H9 (cell line): ENCODE results near the gene CHMP3. TPM values are rescaled to one million over a fixed set of nuclear protein-coding genes. Genes with fewer than 3 reads are reported as not detected.
"Not testable (repeated sequence)": the region's sequence is repeated elsewhere in the genome, so short reads cannot be mapped to it uniquely, and the experiment has no call there.

Experiments used
- DNase-seq: peaks from one replicate; pipeline ENCODE4 v3.0.0-alpha.2; 2017
- H2AFZ ChIP-seq: one replicate; pipeline ENCODE4 v1.6.1; 2013; ENCODE audit warnings: mild to moderate bottlenecking, low read length, control low read depth, moderate library complexity
- H2AK5ac ChIP-seq: 2 replicates; pipeline ENCODE4 v1.6.1; 2013; ENCODE audit warnings: low read length, control low read depth, mixed read lengths; ENCODE audit not compliant: insufficient read length
- H2BK120ac ChIP-seq: one replicate; pipeline ENCODE4 v1.6.1; 2013; ENCODE audit warnings: low read depth, mild to moderate bottlenecking, low read length, control low read depth, inconsistent platforms; ENCODE audit not compliant: poor library complexity, severe bottlenecking
- H2BK12ac ChIP-seq: 2 replicates; pipeline ENCODE4 v1.6.1; 2013; ENCODE audit warnings: low read length, control low read depth, mixed read lengths, low read depth; ENCODE audit not compliant: insufficient read length
- H2BK15ac ChIP-seq: 2 replicates; pipeline ENCODE4 v1.6.1; 2013; ENCODE audit warnings: low read depth, low read length, control low read depth
- H2BK20ac ChIP-seq: one replicate; pipeline ENCODE4 v1.6.1; 2013; ENCODE audit warnings: low read depth, mild to moderate bottlenecking, low read length, control low read depth, inconsistent platforms; ENCODE audit not compliant: poor library complexity, severe bottlenecking
- H2BK5ac ChIP-seq: 2 replicates; pipeline ENCODE4 v1.6.1; 2013; ENCODE audit warnings: low read length, control low read depth, mixed read lengths; ENCODE audit not compliant: insufficient read length
- H3K14ac ChIP-seq: 2 replicates; pipeline ENCODE4 v1.6.1; 2013; ENCODE audit warnings: low read length, control low read depth; ENCODE audit not compliant: insufficient read depth
- H3K18ac ChIP-seq: 2 replicates; pipeline ENCODE4 v1.6.1; 2013; ENCODE audit warnings: low read depth, mild to moderate bottlenecking, mixed read lengths, low read length, control low read depth; ENCODE audit not compliant: insufficient read length
- H3K23ac ChIP-seq: 2 replicates; pipeline ENCODE4 v1.6.1; 2013; ENCODE audit warnings: low read length, control low read depth, mixed read lengths, low read depth; ENCODE audit not compliant: insufficient read length
- H3K23me2 ChIP-seq: 2 replicates; pipeline ENCODE4 v1.6.1; 2013; ENCODE audit warnings: low read depth, mild to moderate bottlenecking, mixed read lengths, low read length, control low read depth; ENCODE audit not compliant: insufficient read length, poor library complexity, severe bottlenecking
- H3K27ac ChIP-seq: 2 replicates; pipeline ENCODE4 v1.5.1; 2013; ENCODE audit warnings: low read length, control low read depth, mixed read lengths, low read depth; ENCODE audit not compliant: insufficient read length
- H3K27me3 ChIP-seq: 2 replicates; pipeline ENCODE4 v1.6.1; 2013; ENCODE audit warnings: low read length, control low read depth, inconsistent platforms; ENCODE audit not compliant: insufficient read depth
- H3K4ac ChIP-seq: 2 replicates; pipeline ENCODE4 v1.6.1; 2013; ENCODE audit warnings: low read depth, mild to moderate bottlenecking, control low read depth, inconsistent platforms, low read length, moderate library complexity
- H3K4me1 ChIP-seq: 2 replicates; pipeline ENCODE4 v1.6.1; 2013; ENCODE audit warnings: low read length, control low read depth, inconsistent platforms; ENCODE audit not compliant: insufficient read depth
- H3K4me2 ChIP-seq: 2 replicates; pipeline ENCODE4 v1.6.1; 2013; ENCODE audit warnings: low read length, control low read depth, mixed read lengths; ENCODE audit not compliant: insufficient read length, insufficient read depth
- H3K56ac ChIP-seq: 2 replicates; pipeline ENCODE4 v1.6.1; 2013; ENCODE audit warnings: low read depth, mild to moderate bottlenecking, mixed read lengths, low read length, control low read depth; ENCODE audit not compliant: insufficient read length
- H3K79me1 ChIP-seq: 2 replicates; pipeline ENCODE4 v1.6.1; 2013; ENCODE audit warnings: low read depth, mild to moderate bottlenecking, moderate library complexity, low read length, control low read depth, inconsistent platforms; ENCODE audit not compliant: insufficient read depth, poor library complexity, severe bottlenecking
- H3K79me2 ChIP-seq: 2 replicates; pipeline ENCODE4 v1.6.1; 2013; ENCODE audit warnings: low read length, control low read depth, inconsistent platforms; ENCODE audit not compliant: insufficient read depth
- H3K9ac ChIP-seq: 2 replicates; pipeline ENCODE4 v1.6.1; 2013; ENCODE audit warnings: low read length, control low read depth, mixed read lengths; ENCODE audit not compliant: insufficient read length; ENCODE audit errors: extremely low read depth
- H3K9me3 ChIP-seq: one replicate; pipeline ENCODE4 v1.6.1; 2013; ENCODE audit warnings: low read depth, low read length, inconsistent platforms; ENCODE audit not compliant: control insufficient read depth
- H3T11ph ChIP-seq: one replicate; pipeline ENCODE4 v1.6.1; 2013; ENCODE audit warnings: mild to moderate bottlenecking, low read length, control low read depth, inconsistent platforms
- H4K20me1 ChIP-seq: one replicate; pipeline ENCODE4 v1.6.1; 2013; ENCODE audit not compliant: control insufficient read depth, insufficient read length, insufficient read depth
- H4K5ac ChIP-seq: 2 replicates; pipeline ENCODE4 v1.6.1; 2013; ENCODE audit warnings: low read depth, mild to moderate bottlenecking, mixed read lengths, low read length, control low read depth; ENCODE audit not compliant: insufficient read length
- H4K8ac ChIP-seq: replicated peaks from 2 replicates; pipeline ENCODE4 v1.6.1; 2013; ENCODE audit warnings: low read length, control low read depth, mixed read lengths, low read depth; ENCODE audit not compliant: insufficient read length
- H4K91ac ChIP-seq: 2 replicates; pipeline ENCODE4 v1.6.1; 2013; ENCODE audit warnings: low read depth, mild to moderate bottlenecking, moderate library complexity, mixed read lengths, low read length, control low read depth; ENCODE audit not compliant: insufficient read length
- H3K27ac Mint-ChIP-seq, 3 experiments: 2 replicates in 2 of 3; 3 replicates in 1 of 3; pipeline ENCODE4 v1.8.0; 2020 to 2021; ENCODE audit warnings: mixed read lengths in 3 of 3, mild to moderate bottlenecking in 1 of 3, moderate library complexity in 1 of 3
- H3K27me3 Mint-ChIP-seq: 2 replicates; pipeline ENCODE4 v1.8.0; 2021; ENCODE audit warnings: low read depth, mild to moderate bottlenecking, moderate library complexity, mixed read lengths
- H3K36me3 Mint-ChIP-seq, 3 experiments: 2 replicates in 2 of 3; 3 replicates in 1 of 3; pipeline ENCODE4 v1.8.0; 2020 to 2021; ENCODE audit warnings: low read depth in 3 of 3, mixed read lengths in 3 of 3; ENCODE audit not compliant: insufficient read depth in 1 of 3
- H3K4me1 Mint-ChIP-seq, 2 experiments: 2 replicates each; pipeline ENCODE4 v1.8.0; 2020; ENCODE audit warnings: mixed read lengths in 2 of 2
- H3K4me3 Mint-ChIP-seq, 2 experiments: 2 replicates in 1 of 2; 3 replicates in 1 of 2; pipeline ENCODE4 v1.8.0; 2020 to 2021; ENCODE audit warnings: mild to moderate bottlenecking in 2 of 2, mixed read lengths in 2 of 2, moderate library complexity in 1 of 2
- H3K9me3 Mint-ChIP-seq, 2 experiments: 2 replicates in 1 of 2; 3 replicates in 1 of 2; pipeline ENCODE4 v1.8.0; 2020; ENCODE audit warnings: mild to moderate bottlenecking in 2 of 2, mixed read lengths in 2 of 2, moderate library complexity in 1 of 2
- CTCF ChIP-seq: fragments of 200-600 bp; sonication (generic); conservative IDR thresholded peaks from 3 replicates; pipeline ENCODE4 v1.8.0; 2021; ENCODE audit warnings: antibody characterized with exemption, mild to moderate bottlenecking
- WGBS: extraction: QIAGEN DNeasy Blood & Tissue Kit; methylation state at CpG from one replicate; pipeline ENCODE4 v1.1.7; 2013; ENCODE audit warnings: missing lambda C conversion rate, low lambda C conversion rate, mixed read lengths; ENCODE audit not compliant: insufficient read length; ENCODE audit errors: extremely low coverage; 5-methylcytosine and 5-hydroxymethylcytosine counted together
- total RNA-seq: library from RNA; stranded (reverse); gene quantifications from 2 replicates; pipeline ENCODE4 v1.2.1, GENCODE V29; 2021

CHMP3 gene
- total RNA-seq, 1 experiment from 2014 or later: 28.8 TPM

- Histone ChIP-seq H3K79me2 (no peaks in the 10 kb centered on the region), H2BK15ac (no peak overlapping the region), H3K9ac (no peak overlapping the region), H3T11ph (no peak overlapping the region), H3K27me3 (no peaks in the 10 kb centered on the region), H2AK5ac (no peak overlapping the region), H3K23me2 (no peaks in the 10 kb centered on the region), H3K56ac (no peak overlapping the region), H3K4me1 (no peaks in the 10 kb centered on the region), H2BK5ac (no peak overlapping the region), H4K8ac (no peak overlapping the region), H3K23ac (no peak overlapping the region), H2BK120ac (no peak overlapping the region), H3K18ac (no peak overlapping the region), H4K91ac (no peak overlapping the region), H4K20me1 (no peaks in the 10 kb centered on the region), H3K14ac (no peak overlapping the region), H3K4ac (no peak overlapping the region), H2BK20ac (no peak overlapping the region), H3K27ac (no peak overlapping the region), H4K5ac (no peak overlapping the region), H2AFZ (no peak overlapping the region), H2BK12ac (no peak overlapping the region), H3K79me1 (no peaks in the 10 kb centered on the region), H3K4me2 (no peak overlapping the region), H3K9me3 (no peaks in the 10 kb centered on the region)
- DNase-seq: no peak
- Mint-ChIP-seq H3K4me1 (0 out of 4 replicates have a peak, but pooled peaks cover 0 to 2% of the 10 kb centered on the region in 2 experiments), H3K36me3 (no peaks in the 10 kb centered on the region), H3K9me3 (peaks cover 0 to 4% of the 10 kb centered on the region in 2 experiments; a peak in 3 of 5 replicates), H3K4me3 (no peak overlapping the region), H3K27me3 (peaks cover 7% of the 10 kb centered on the region), H3K27ac (no peak overlapping the region)
- no peak for TF ChIP-seq CTCF
- WGBS: no CpG with 5 or more reads among the region's 3 CpGs
Observed at GRCh38 chr2:86592547-86593230, 29.4 kb upstream of the CHMP3 start.

- not testable (repeated sequence) for H2AFZ ChIP-seq, H3K18ac ChIP-seq, H2BK5ac ChIP-seq, H2BK15ac ChIP-seq, H3K56ac ChIP-seq, H3K23me2 ChIP-seq, H3K27me3 ChIP-seq, H2AK5ac ChIP-seq, H3K14ac ChIP-seq, H4K5ac ChIP-seq, H3T11ph ChIP-seq, H3K36me3 Mint-ChIP-seq, H3K4me3 Mint-ChIP-seq, H4K91ac ChIP-seq, H3K4ac ChIP-seq, H3K4me1 Mint-ChIP-seq, H4K8ac ChIP-seq, H3K79me2 ChIP-seq, H3K4me2 ChIP-seq, H2BK20ac ChIP-seq, H3K27ac Mint-ChIP-seq, H3K4me1 ChIP-seq, H3K79me1 ChIP-seq, H3K23ac ChIP-seq, H4K20me1 ChIP-seq, H3K27ac ChIP-seq, H2BK12ac ChIP-seq, H2BK120ac ChIP-seq, H3K9me3 Mint-ChIP-seq, DNase-seq, H3K9me3 ChIP-seq, H3K9ac ChIP-seq
- WGBS: no CpG with 5 or more reads among the region's 5 CpGs
- H3K27me3 Mint-ChIP-seq: peaks cover 11% of the 10 kb centered on the region
Observed at GRCh38 chr2:86589701-86590100, 26.5 kb upstream of the CHMP3 start.
